H9 (cell line): ENCODE data around the gene ATG7. TPM values are rescaled to one million over a fixed set of nuclear protein-coding genes. Genes with fewer than 3 reads are reported as not detected.

Source experiments
- DNase-seq: peaks from one replicate; pipeline ENCODE4 v3.0.0-alpha.2; 2017
- H2AFZ ChIP-seq: one replicate; pipeline ENCODE4 v1.6.1; 2013; ENCODE audit warnings: mild to moderate bottlenecking, low read length, control low read depth, moderate library complexity
- H2AK5ac ChIP-seq: 2 replicates; pipeline ENCODE4 v1.6.1; 2013; ENCODE audit warnings: low read length, control low read depth, mixed read lengths; ENCODE audit not compliant: insufficient read length
- H2BK120ac ChIP-seq: one replicate; pipeline ENCODE4 v1.6.1; 2013; ENCODE audit warnings: low read depth, mild to moderate bottlenecking, low read length, control low read depth, inconsistent platforms; ENCODE audit not compliant: poor library complexity, severe bottlenecking
- H2BK12ac ChIP-seq: 2 replicates; pipeline ENCODE4 v1.6.1; 2013; ENCODE audit warnings: low read length, control low read depth, mixed read lengths, low read depth; ENCODE audit not compliant: insufficient read length
- H2BK15ac ChIP-seq: 2 replicates; pipeline ENCODE4 v1.6.1; 2013; ENCODE audit warnings: low read depth, low read length, control low read depth
- H2BK20ac ChIP-seq: one replicate; pipeline ENCODE4 v1.6.1; 2013; ENCODE audit warnings: low read depth, mild to moderate bottlenecking, low read length, control low read depth, inconsistent platforms; ENCODE audit not compliant: poor library complexity, severe bottlenecking
- H2BK5ac ChIP-seq: 2 replicates; pipeline ENCODE4 v1.6.1; 2013; ENCODE audit warnings: low read length, control low read depth, mixed read lengths; ENCODE audit not compliant: insufficient read length
- H3K14ac ChIP-seq: 2 replicates; pipeline ENCODE4 v1.6.1; 2013; ENCODE audit warnings: low read length, control low read depth; ENCODE audit not compliant: insufficient read depth
- H3K18ac ChIP-seq: 2 replicates; pipeline ENCODE4 v1.6.1; 2013; ENCODE audit warnings: low read depth, mild to moderate bottlenecking, mixed read lengths, low read length, control low read depth; ENCODE audit not compliant: insufficient read length
- H3K23ac ChIP-seq: 2 replicates; pipeline ENCODE4 v1.6.1; 2013; ENCODE audit warnings: low read length, control low read depth, mixed read lengths, low read depth; ENCODE audit not compliant: insufficient read length
- H3K23me2 ChIP-seq: 2 replicates; pipeline ENCODE4 v1.6.1; 2013; ENCODE audit warnings: low read depth, mild to moderate bottlenecking, mixed read lengths, low read length, control low read depth; ENCODE audit not compliant: insufficient read length, poor library complexity, severe bottlenecking
- H3K27ac ChIP-seq: 2 replicates; pipeline ENCODE4 v1.5.1; 2013; ENCODE audit warnings: low read length, control low read depth, mixed read lengths, low read depth; ENCODE audit not compliant: insufficient read length
- H3K27me3 ChIP-seq: 2 replicates; pipeline ENCODE4 v1.6.1; 2013; ENCODE audit warnings: low read length, control low read depth, inconsistent platforms; ENCODE audit not compliant: insufficient read depth
- H3K4ac ChIP-seq: 2 replicates; pipeline ENCODE4 v1.6.1; 2013; ENCODE audit warnings: low read depth, mild to moderate bottlenecking, control low read depth, inconsistent platforms, low read length, moderate library complexity
- H3K4me1 ChIP-seq: 2 replicates; pipeline ENCODE4 v1.6.1; 2013; ENCODE audit warnings: low read length, control low read depth, inconsistent platforms; ENCODE audit not compliant: insufficient read depth
- H3K4me2 ChIP-seq: 2 replicates; pipeline ENCODE4 v1.6.1; 2013; ENCODE audit warnings: low read length, control low read depth, mixed read lengths; ENCODE audit not compliant: insufficient read length, insufficient read depth
- H3K56ac ChIP-seq: 2 replicates; pipeline ENCODE4 v1.6.1; 2013; ENCODE audit warnings: low read depth, mild to moderate bottlenecking, mixed read lengths, low read length, control low read depth; ENCODE audit not compliant: insufficient read length
- H3K79me1 ChIP-seq: 2 replicates; pipeline ENCODE4 v1.6.1; 2013; ENCODE audit warnings: low read depth, mild to moderate bottlenecking, moderate library complexity, low read length, control low read depth, inconsistent platforms; ENCODE audit not compliant: insufficient read depth, poor library complexity, severe bottlenecking
- H3K79me2 ChIP-seq: 2 replicates; pipeline ENCODE4 v1.6.1; 2013; ENCODE audit warnings: low read length, control low read depth, inconsistent platforms; ENCODE audit not compliant: insufficient read depth
- H3K9ac ChIP-seq: 2 replicates; pipeline ENCODE4 v1.6.1; 2013; ENCODE audit warnings: low read length, control low read depth, mixed read lengths; ENCODE audit not compliant: insufficient read length; ENCODE audit errors: extremely low read depth
- H3K9me3 ChIP-seq: one replicate; pipeline ENCODE4 v1.6.1; 2013; ENCODE audit warnings: low read depth, low read length, inconsistent platforms; ENCODE audit not compliant: control insufficient read depth
- H3T11ph ChIP-seq: one replicate; pipeline ENCODE4 v1.6.1; 2013; ENCODE audit warnings: mild to moderate bottlenecking, low read length, control low read depth, inconsistent platforms
- H4K20me1 ChIP-seq: one replicate; pipeline ENCODE4 v1.6.1; 2013; ENCODE audit not compliant: control insufficient read depth, insufficient read length, insufficient read depth
- H4K5ac ChIP-seq: 2 replicates; pipeline ENCODE4 v1.6.1; 2013; ENCODE audit warnings: low read depth, mild to moderate bottlenecking, mixed read lengths, low read length, control low read depth; ENCODE audit not compliant: insufficient read length
- H4K8ac ChIP-seq: replicated peaks from 2 replicates; pipeline ENCODE4 v1.6.1; 2013; ENCODE audit warnings: low read length, control low read depth, mixed read lengths, low read depth; ENCODE audit not compliant: insufficient read length
- H4K91ac ChIP-seq: 2 replicates; pipeline ENCODE4 v1.6.1; 2013; ENCODE audit warnings: low read depth, mild to moderate bottlenecking, moderate library complexity, mixed read lengths, low read length, control low read depth; ENCODE audit not compliant: insufficient read length
- H3K27ac Mint-ChIP-seq, 3 experiments: 2 replicates in 2 of 3; 3 replicates in 1 of 3; pipeline ENCODE4 v1.8.0; 2020 to 2021; ENCODE audit warnings: mixed read lengths in 3 of 3, mild to moderate bottlenecking in 1 of 3, moderate library complexity in 1 of 3
- H3K27me3 Mint-ChIP-seq: 2 replicates; pipeline ENCODE4 v1.8.0; 2021; ENCODE audit warnings: low read depth, mild to moderate bottlenecking, moderate library complexity, mixed read lengths
- H3K36me3 Mint-ChIP-seq, 3 experiments: 2 replicates in 2 of 3; 3 replicates in 1 of 3; pipeline ENCODE4 v1.8.0; 2020 to 2021; ENCODE audit warnings: low read depth in 3 of 3, mixed read lengths in 3 of 3; ENCODE audit not compliant: insufficient read depth in 1 of 3
- H3K4me1 Mint-ChIP-seq, 2 experiments: 2 replicates each; pipeline ENCODE4 v1.8.0; 2020; ENCODE audit warnings: mixed read lengths in 2 of 2
- H3K4me3 Mint-ChIP-seq, 2 experiments: 2 replicates in 1 of 2; 3 replicates in 1 of 2; pipeline ENCODE4 v1.8.0; 2020 to 2021; ENCODE audit warnings: mild to moderate bottlenecking in 2 of 2, mixed read lengths in 2 of 2, moderate library complexity in 1 of 2
- H3K9me3 Mint-ChIP-seq, 2 experiments: 2 replicates in 1 of 2; 3 replicates in 1 of 2; pipeline ENCODE4 v1.8.0; 2020; ENCODE audit warnings: mild to moderate bottlenecking in 2 of 2, mixed read lengths in 2 of 2, moderate library complexity in 1 of 2
- CTCF ChIP-seq: fragments of 200-600 bp; sonication (generic); conservative IDR thresholded peaks from 3 replicates; pipeline ENCODE4 v1.8.0; 2021; ENCODE audit warnings: antibody characterized with exemption, mild to moderate bottlenecking
- WGBS: extraction: QIAGEN DNeasy Blood & Tissue Kit; methylation state at CpG from one replicate; pipeline ENCODE4 v1.1.7; 2013; ENCODE audit warnings: missing lambda C conversion rate, low lambda C conversion rate, mixed read lengths; ENCODE audit not compliant: insufficient read length; ENCODE audit errors: extremely low coverage; 5-methylcytosine and 5-hydroxymethylcytosine counted together
- total RNA-seq: library from RNA; stranded (reverse); gene quantifications from 2 replicates; pipeline ENCODE4 v1.2.1, GENCODE V29; 2021

The ATG7 gene
- total RNA-seq, 1 experiment from 2014 or later, result 17.9 TPM

DNA sequence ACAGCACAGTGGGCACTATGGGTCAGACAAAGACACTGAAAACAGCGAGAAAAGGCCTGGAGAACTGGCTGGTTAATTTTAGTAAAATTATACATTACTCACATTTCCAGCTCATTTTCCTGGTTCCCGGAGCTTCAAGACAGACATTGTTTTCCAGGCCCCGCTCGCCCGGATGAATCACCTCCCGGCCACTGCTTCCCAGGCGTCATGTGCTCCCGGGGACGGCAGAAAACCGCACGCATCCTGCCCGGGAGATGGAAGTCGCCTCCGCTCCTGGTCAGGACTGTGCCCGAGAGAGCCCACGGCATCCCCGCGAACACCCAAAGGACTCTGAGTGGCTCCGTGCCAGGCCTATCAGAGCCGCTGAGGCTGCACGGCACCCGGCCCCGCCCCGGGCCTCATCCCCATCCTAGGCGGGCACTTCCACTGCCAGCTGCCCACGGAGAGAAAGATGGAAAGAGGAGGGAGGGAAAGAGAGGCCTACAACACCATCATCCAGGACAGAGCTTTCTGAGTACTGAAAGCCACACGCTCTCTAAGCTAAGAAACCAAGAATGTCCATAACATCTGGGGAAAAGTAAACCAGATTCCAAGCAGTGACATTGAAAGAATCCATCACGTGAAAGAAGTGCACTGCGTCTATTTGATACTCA lies 296.4 kb downstream of the ATG7 start:
- no peak overlapping the region for H3K23ac ChIP-seq
- no peak overlapping the region for H4K5ac ChIP-seq
- no peak overlapping the region for H3K4me3 Mint-ChIP-seq
- H3K9me3 Mint-ChIP-seq, result no peaks in the 10 kb centered on the region
- no peak overlapping the region for H3K14ac ChIP-seq
- peaks cover 2% of the 10 kb centered on the region for H4K20me1 ChIP-seq
- no peak overlapping the region for H3K4me2 ChIP-seq
- H2BK5ac ChIP-seq, result no peak overlapping the region
- no peak overlapping the region for H2AFZ ChIP-seq
- H2BK15ac ChIP-seq, result no peak overlapping the region
- H3K4me1 ChIP-seq, result no peaks in the 10 kb centered on the region
- no peak for TF ChIP-seq CTCF
- no peak overlapping the region for H3T11ph ChIP-seq
- H3K27me3 Mint-ChIP-seq, result peaks cover 1% of the 10 kb centered on the region; the same call in 1 of the 2 replicates
- H3K23me2 ChIP-seq, result no peaks in the 10 kb centered on the region
- no peak overlapping the region for H3K18ac ChIP-seq
- no peak overlapping the region for H2BK120ac ChIP-seq
- H3K56ac ChIP-seq, result no peak overlapping the region
- peaks cover 3% of the 10 kb centered on the region for H3K79me1 ChIP-seq
- H3K79me2 ChIP-seq, result no peaks in the 10 kb centered on the region; the same call in 1 of the 2 replicates
- H2BK20ac ChIP-seq, result no peak overlapping the region
- H3K27me3 ChIP-seq, result no peaks in the 10 kb centered on the region
- no peak for DNase-seq
- H3K36me3 Mint-ChIP-seq, result peaks cover 8 to 25% (median 15%) of the 10 kb centered on the region in 3 experiments; a peak in 6 of 7 replicates
- no peak overlapping the region for H3K9ac ChIP-seq
- H2BK12ac ChIP-seq, result no peak overlapping the region
- no peak overlapping the region for H3K27ac ChIP-seq
- H3K9me3 ChIP-seq, result no peaks in the 10 kb centered on the region
- H3K4ac ChIP-seq, result no peak overlapping the region
- H3K4me1 Mint-ChIP-seq, result 0 out of 4 replicates have a peak, but pooled peaks cover 0 to 5% of the 10 kb centered on the region in 2 experiments
- H2AK5ac ChIP-seq, result no peak overlapping the region
- H4K91ac ChIP-seq, result no peak overlapping the region
- peak overlapping the region in 2 of 3 experiments; percentile 16 to 77; a peak in 5 of 7 replicates for H3K27ac Mint-ChIP-seq
- no CpG with 5 or more reads among the region's 29 CpGs for WGBS
- no peak overlapping the region for H4K8ac ChIP-seq
